ENCODE measurements around the gene HOXA5. TPM values are rescaled to one million over a fixed set of nuclear protein-coding genes. Genes with fewer than 3 reads are reported as not detected.

The HOXA5 gene
- total and polyA plus RNA-seq, 2 of the 8 experiments (the other 6 are each of a cell fraction or from before 2014, with no cell fraction given): not detected

DNA sequence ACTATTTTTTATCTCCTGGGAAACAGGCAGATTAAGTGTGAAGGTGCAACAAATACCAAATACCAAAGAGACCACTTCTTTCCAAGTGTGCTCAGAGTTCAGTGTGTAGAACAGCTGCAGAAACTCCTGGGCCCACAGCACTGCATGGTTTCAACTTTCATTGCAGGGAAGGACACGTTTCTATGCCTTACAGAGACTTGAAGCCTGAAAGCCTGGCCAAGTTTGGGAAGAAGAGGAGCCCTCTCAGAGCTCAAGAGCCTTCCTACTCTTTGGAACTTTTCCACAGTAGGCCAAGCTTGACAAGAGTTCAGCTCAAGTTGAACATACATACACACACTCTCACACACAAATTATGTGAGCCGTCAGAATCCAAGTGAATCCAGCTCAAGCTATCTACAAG, 15.4 kb downstream of the HOXA5 start:
- no peak overlapping the region for H3K9ac ChIP-seq (replicated peaks in 1 of 4; ENCODE audit: extremely low read depth in 1 of 4, low read depth in 3 of 4, low read length in 3 of 4)
- peaks cover 24 to 37% of the 10 kb centered on the region in 2 experiments for H4K20me1 ChIP-seq (replicated peaks in 1 of 2; ENCODE audit: control insufficient read depth in 1 of 2, insufficient read depth in 2 of 2, low read length in 2 of 2)
- WGBS, 2 experiments (ENCODE audit: extremely low coverage in 1 of 2, insufficient coverage in 1 of 2, insufficient read length in 1 of 2, insufficient replicate concordance in 2 of 2, low coverage in 1 of 2, low lambda C conversion rate in 2 of 2, missing lambda C conversion rate in 1 of 2): 51% methylated on average over 2 of the region's 2 CpGs; no CpG with 5 or more reads in 1 of the 2 experiments
- FAIRE-seq (no peak), DNase-seq (ENCODE audit: low read depth in 1 of 2, low spot score in 2 of 2) (no peak)
- H3K9me3 ChIP-seq (ENCODE audit: insufficient read depth in 2 of 2, low read depth in 1 of 2, low read length in 1 of 2): peaks cover 0 to 4% of the 10 kb centered on the region in 2 experiments; a peak in 1 of 4 replicates
- peaks cover 0 to 6% (median 2%) of the 10 kb centered on the region in 4 experiments; a peak in 4 of 7 replicates for H3K4me1 ChIP-seq (replicated peaks in 1 of 4; ENCODE audit: control insufficient read depth in 3 of 4, insufficient read depth in 4 of 4, low read length in 3 of 4)
- H3K27ac ChIP-seq (ENCODE audit: low read depth, low read length): no peak overlapping the region
- peaks cover 4% of the 10 kb centered on the region; the same call in 1 of the 2 replicates for H3K23me2 ChIP-seq (ENCODE audit: low read depth, low read length)
- no peak overlapping the region for H3K4me3 ChIP-seq (ENCODE audit: extremely low read depth in 1 of 4, insufficient read depth in 2 of 4, low read depth in 3 of 4, low read length in 4 of 4)
- H3K18ac ChIP-seq (ENCODE audit: extremely low read depth, low read length): no peak overlapping the region
- no peak overlapping the region for H2AFZ ChIP-seq (ENCODE audit: low read length)
- no peak overlapping the region for H3K14ac ChIP-seq (ENCODE audit: insufficient read length)
- TF ChIP-seq TAF1 (IDR thresholded peaks at IDR 0.05; ENCODE audit: low read depth, low read length): no peak
- no peak for TF ChIP-seq HDAC6 (IDR thresholded peaks at IDR 0.05; ENCODE audit: low read depth, low read length)
- TF ChIP-seq, protein P1, sequence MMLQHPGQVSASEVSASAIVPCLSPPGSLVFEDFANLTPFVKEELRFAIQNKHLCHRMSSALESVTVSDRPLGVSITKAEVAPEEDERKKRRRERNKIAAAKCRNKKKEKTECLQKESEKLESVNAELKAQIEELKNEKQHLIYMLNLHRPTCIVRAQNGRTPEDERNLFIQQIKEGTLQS (IDR thresholded peaks at IDR 0.05; ENCODE audit: insufficient read depth, low read depth, low read length): no peak
- no peak for TF ChIP-seq SIRT6 (IDR thresholded peaks at IDR 0.05; ENCODE audit: low read length)
- TF ChIP-seq EZH2 (IDR thresholded peaks at IDR 0.05; ENCODE audit: low read depth, low read length, severe bottlenecking): peak; percentile 31
- TF ChIP-seq TAF7 (optimal IDR thresholded peaks at IDR 0.05; ENCODE audit: borderline replicate concordance, low read depth, low read length): no peak
- TF ChIP-seq RAD21 (IDR thresholded peaks at IDR 0.05 in 1 of 2, conservative IDR thresholded peaks at IDR 0.05 in 1 of 2; ENCODE audit: low read depth in 2 of 2, low read length in 2 of 2): no peak
- TF ChIP-seq RBBP5 (IDR thresholded peaks at IDR 0.05; ENCODE audit: borderline replicate concordance, low read depth, low read length): no peak
- POLR2A ChIA-PET (ENCODE audit: partially characterized antibody): no interaction called here
- H3K79me2 ChIP-seq (ENCODE audit: control insufficient read depth in 1 of 2, insufficient read depth in 2 of 2, low read length in 2 of 2): no peaks in the 10 kb centered on the region
- H4K8ac ChIP-seq (ENCODE audit: extremely low read depth, insufficient read depth, low read length): no peak overlapping the region
- H2BK120ac ChIP-seq (replicated peaks; ENCODE audit: low read depth, low read length): no peak overlapping the region
- H3K56ac ChIP-seq (replicated peaks; ENCODE audit: insufficient read length, low read depth, low read length): no peak overlapping the region
- H3K4ac ChIP-seq (replicated peaks; ENCODE audit: insufficient read length, low read depth, low read length): no peak overlapping the region
- H2BK20ac ChIP-seq (ENCODE audit: low read length): no peak overlapping the region
- peaks cover 0 to 12% (median 0%) of the 10 kb centered on the region in 4 experiments; a peak in 2 of 8 replicates for H3K36me3 ChIP-seq (ENCODE audit: control insufficient read depth in 2 of 4, insufficient read depth in 4 of 4, low read length in 3 of 4)
- H4K91ac ChIP-seq (replicated peaks; ENCODE audit: insufficient read length, low read length): no peak overlapping the region
- peaks cover 99 to 100% (median 100%) of the 10 kb centered on the region in 4 experiments for H3K27me3 ChIP-seq (replicated peaks in 1 of 4; ENCODE audit: control insufficient read depth in 3 of 4, extremely low read depth in 1 of 4, insufficient read depth in 3 of 4, low read length in 3 of 4)
- no peak overlapping the region for H4K5ac ChIP-seq (ENCODE audit: insufficient read length, low read depth, low read length)
- H2BK15ac ChIP-seq (ENCODE audit: low read length): no peak overlapping the region
- no peak overlapping the region for H3K23ac ChIP-seq (ENCODE audit: insufficient read length)
- H2BK5ac ChIP-seq (ENCODE audit: low read depth, low read length): no peak overlapping the region
- H2BK12ac ChIP-seq (ENCODE audit: low read depth, low read length): no peak overlapping the region
- H3K79me1 ChIP-seq (ENCODE audit: low read depth, low read length): no peaks in the 10 kb centered on the region
- H3K4me2 ChIP-seq (ENCODE audit: insufficient read depth in 1 of 2, low read depth in 2 of 2, low read length in 2 of 2): no peak overlapping the region
- no peak overlapping the region for H2AK5ac ChIP-seq (ENCODE audit: low read depth, low read length)
- CTCF ChIA-PET (ENCODE audit: partially characterized antibody): interaction anchor here (0.9 to 2.3 kb wide), 7 partner anchors 8 to 33 kb away, joined by 3 to 10 read pairs (median 4); partner anchors contain the start of gene HOXA5
